Activated CD4-positive, alpha-beta T cell treated with anti-CD3 and anti-CD28 coated beads, Interleukin-2, amount 10 ng/mL, durations not matched to agents 7 days and 5 days (primary cell): ENCODE measurements around the gene OR8B4. TPM values are rescaled to one million over a fixed set of nuclear protein-coding genes. Genes with fewer than 3 reads are reported as not detected.
"Not testable (repeated sequence)": the region's sequence is repeated elsewhere in the genome, so short reads cannot be mapped to it uniquely, and the experiment has no call there.

Source experiments
- CTCF ChIA-PET: fragments of 350-600 bp; sonication (Branson Sonifier 250); formaldehyde crosslinking; loops from one replicate; lab custom pipeline; 2021; ENCODE audit warnings: antibody characterized with exemption; lab: Charles Lee
- POLR2A ChIA-PET: fragments of 350-600 bp; sonication (Branson Sonifier 250); formaldehyde crosslinking; loops from one replicate; lab custom pipeline; 2021; ENCODE audit warnings: antibody characterized with exemption; lab: Charles Lee
- DNase-seq: peaks from one replicate; pipeline ENCODE4 v3.0.0-alpha.2; 2020
- H3K27ac Mint-ChIP-seq: one replicate; pipeline ENCODE4 v1.8.0; 2021; ENCODE audit warnings: mild to moderate bottlenecking, moderate library complexity, mixed read lengths
- H3K27me3 Mint-ChIP-seq: one replicate; pipeline ENCODE4 v1.8.0; 2021; ENCODE audit warnings: mixed read lengths
- H3K36me3 Mint-ChIP-seq: one replicate; pipeline ENCODE4 v1.8.0; 2021; ENCODE audit warnings: low read depth, mixed read lengths
- H3K4me1 Mint-ChIP-seq: one replicate; pipeline ENCODE4 v1.8.0; 2021; ENCODE audit warnings: mixed read lengths
- H3K4me3 Mint-ChIP-seq: one replicate; pipeline ENCODE4 v1.8.0; 2021; ENCODE audit warnings: mild to moderate bottlenecking, moderate library complexity, mixed read lengths
- H3K9me3 Mint-ChIP-seq: one replicate; pipeline ENCODE4 v1.8.0; 2021; ENCODE audit warnings: mixed read lengths
- total RNA-seq, 2 experiments: library from RNA; stranded (reverse); gene quantifications; one replicate each; pipeline ENCODE4 v1.2.3, GENCODE V29; 2021

OR8B4 gene, protein sequence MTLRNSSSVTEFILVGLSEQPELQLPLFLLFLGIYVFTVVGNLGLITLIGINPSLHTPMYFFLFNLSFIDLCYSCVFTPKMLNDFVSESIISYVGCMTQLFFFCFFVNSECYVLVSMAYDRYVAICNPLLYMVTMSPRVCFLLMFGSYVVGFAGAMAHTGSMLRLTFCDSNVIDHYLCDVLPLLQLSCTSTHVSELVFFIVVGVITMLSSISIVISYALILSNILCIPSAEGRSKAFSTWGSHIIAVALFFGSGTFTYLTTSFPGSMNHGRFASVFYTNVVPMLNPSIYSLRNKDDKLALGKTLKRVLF
- not detected for total RNA-seq

DNA sequence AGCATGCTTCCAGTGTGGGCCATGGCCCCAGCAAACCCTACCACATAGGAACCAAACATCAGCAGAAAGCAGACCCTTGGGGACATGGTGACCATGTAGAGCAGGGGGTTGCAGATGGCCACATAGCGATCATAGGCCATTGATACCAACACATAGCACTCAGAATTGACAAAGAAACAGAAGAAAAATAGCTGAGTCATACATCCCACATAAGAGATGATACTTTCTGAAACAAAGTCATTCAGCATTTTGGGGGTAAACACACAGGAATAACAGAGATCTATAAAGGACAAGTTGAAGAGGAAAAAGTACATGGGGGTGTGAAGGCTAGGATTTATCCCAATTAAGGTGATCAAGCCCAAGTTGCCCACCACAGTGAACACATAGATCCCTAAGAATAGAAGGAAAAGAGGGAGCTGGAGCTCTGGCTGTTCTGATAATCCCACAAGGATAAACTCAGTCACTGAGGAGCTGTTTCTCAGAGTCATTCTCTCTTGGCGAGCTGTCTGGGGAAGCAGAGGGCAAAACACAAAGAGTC lies at the start of gene OR8B4:
Gene OR8B4 (minus strand): TSS at position 488 of the 538 bp plus-strand sequence. CDS start 0 bp downstream, at position 488.
- CTCF ChIA-PET: no interaction called here

DNA sequence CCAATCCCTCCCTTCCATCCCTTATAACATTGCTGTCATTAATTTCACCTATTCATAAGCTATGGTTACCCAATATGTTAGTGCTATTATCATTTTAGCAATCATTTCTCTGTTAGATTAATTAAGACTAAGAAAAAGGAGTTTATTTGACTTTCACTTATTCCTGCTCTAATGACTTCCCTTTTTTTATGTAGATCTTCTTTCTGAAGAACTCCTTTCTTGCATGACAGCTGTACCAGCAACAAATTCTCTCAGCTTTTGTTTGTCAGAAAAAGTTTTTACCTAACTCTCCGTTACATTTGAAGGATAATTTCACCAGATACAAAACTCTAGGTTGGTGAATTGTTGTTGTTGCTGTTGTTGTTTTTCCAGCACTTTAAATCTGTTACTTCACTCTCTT lies 49.4 kb upstream of the OR8B4 start:
- CTCF ChIA-PET: no interaction called here
- DNase-seq: no peak
- no peaks in the 10 kb centered on the region for H3K4me1 Mint-ChIP-seq
- H3K36me3 Mint-ChIP-seq: no peaks in the 10 kb centered on the region
- H3K9me3 Mint-ChIP-seq: no peaks in the 10 kb centered on the region
- POLR2A ChIA-PET: no interaction called here
- H3K27me3 Mint-ChIP-seq: peaks cover 9% of the 10 kb centered on the region
- H3K4me3 Mint-ChIP-seq: no peak overlapping the region
- H3K27ac Mint-ChIP-seq: no peak overlapping the region

More for the DNA sequence above, at the start of gene OR8B4:
- no peak within 1 kb of the TSS for H3K27ac Mint-ChIP-seq
- H3K4me3 Mint-ChIP-seq: no peak within 1 kb of the TSS
- no peaks in the 10 kb centered on the region for H3K4me1 Mint-ChIP-seq
- H3K27me3 Mint-ChIP-seq: peaks cover 2% of the 10 kb centered on the region
- POLR2A ChIA-PET: no interaction called here
- H3K9me3 Mint-ChIP-seq: no peaks in the 10 kb centered on the region
- H3K36me3 Mint-ChIP-seq: no peaks in the 10 kb centered on the region
- DNase-seq: no peak

DNA sequence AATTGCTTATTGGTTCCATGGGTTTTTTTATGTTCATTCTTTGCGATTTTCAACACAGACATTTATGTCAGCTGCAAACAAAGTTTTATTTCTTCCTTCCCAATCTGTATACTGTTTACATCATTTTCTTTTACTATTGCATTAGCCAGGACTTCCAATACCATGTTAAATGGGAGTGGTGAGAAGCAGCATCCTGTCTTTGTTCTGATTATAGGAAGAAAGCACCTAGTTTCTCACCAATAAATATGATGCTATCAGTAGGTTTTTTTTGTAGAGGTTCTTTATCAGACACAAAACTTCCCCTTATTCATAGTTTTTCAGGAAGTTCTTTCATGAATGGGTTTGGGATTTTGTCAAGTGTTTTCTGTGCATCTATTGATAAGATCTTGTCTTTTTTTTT lies 48.8 kb upstream of the OR8B4 start:
- DNase-seq: no peak
- Mint-ChIP-seq H3K4me3 (no peak overlapping the region), H3K27ac (no peak overlapping the region), H3K9me3 (no peaks in the 10 kb centered on the region), H3K4me1 (no peaks in the 10 kb centered on the region), H3K36me3 (no peaks in the 10 kb centered on the region), H3K27me3 (peaks cover 9% of the 10 kb centered on the region)
- ChIA-PET CTCF (no interaction called here), POLR2A (no interaction called here)

DNA sequence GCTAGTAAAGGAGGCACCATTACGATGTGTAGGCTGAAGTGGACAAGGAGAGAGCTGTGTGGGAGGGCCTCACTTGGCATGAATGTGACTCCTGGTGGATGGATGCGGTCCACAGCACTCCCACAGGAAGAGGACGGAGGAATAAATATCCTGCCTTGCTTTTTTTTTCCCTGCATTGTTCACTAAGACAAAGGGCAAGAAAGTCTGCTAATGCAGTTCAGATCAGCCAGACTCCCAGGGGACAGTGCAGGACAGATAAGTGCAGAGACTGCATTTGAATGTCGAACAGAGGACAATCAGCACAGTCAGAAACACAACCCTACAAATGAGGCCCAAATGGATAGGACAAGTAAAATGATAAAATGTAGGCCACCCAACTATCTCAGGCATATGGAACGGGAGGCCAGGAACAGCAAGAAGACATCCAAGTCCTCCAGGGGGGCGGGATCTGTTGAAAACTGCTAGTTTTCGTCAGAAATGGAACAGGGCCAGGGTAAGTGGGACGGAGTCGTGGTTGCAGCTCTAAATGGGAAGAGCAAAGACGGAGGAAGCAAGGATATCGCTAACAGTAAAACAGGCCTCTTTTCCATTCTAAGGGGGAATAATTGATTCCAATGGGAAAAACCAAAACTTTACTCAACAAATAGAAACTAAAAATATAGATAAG lies 46.0 kb upstream of the OR8B4 start:
- no peak overlapping the region for H3K4me3 Mint-ChIP-seq
- no peak overlapping the region for H3K27ac Mint-ChIP-seq
- POLR2A ChIA-PET: no interaction called here
- H3K9me3 Mint-ChIP-seq: no peaks in the 10 kb centered on the region
- H3K36me3 Mint-ChIP-seq: no peaks in the 10 kb centered on the region
- peaks cover 6% of the 10 kb centered on the region for H3K27me3 Mint-ChIP-seq
- CTCF ChIA-PET: interaction anchor here (0.7 kb wide), 1 partner anchor 105 kb away, joined by 3 read pairs; no protein-coding TSS in a partner anchor
- DNase-seq: no peak
- H3K4me1 Mint-ChIP-seq: no peaks in the 10 kb centered on the region

DNA sequence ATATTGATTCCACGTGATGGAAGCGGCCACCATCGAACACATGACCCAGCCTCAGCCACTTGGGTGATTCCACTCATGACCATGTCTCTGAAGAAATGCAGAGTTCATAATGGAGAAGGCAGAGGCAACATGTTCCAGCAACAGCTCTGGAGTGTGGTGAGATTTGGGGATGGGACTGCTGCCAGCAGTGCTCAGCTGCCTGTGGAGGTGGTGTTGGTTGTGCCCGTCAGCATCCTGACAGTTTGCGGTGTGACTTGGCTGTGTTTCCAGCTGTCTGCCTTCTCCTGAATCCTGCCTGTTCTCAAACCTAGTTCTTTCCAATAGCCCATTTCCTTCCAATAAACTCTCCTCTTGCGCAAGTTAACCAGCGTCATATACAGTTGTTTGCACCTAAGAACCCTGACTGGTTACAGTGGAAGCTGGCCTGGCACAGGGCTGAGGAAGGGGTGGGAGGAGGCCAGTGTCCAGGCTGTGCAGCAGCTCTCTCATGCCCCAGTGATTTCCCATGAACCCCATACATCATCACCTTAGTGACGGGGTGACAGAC lies 42.8 kb upstream of the OR8B4 start:
- Mint-ChIP-seq H3K27me3 (no peaks in the 10 kb centered on the region), H3K9me3 (no peaks in the 10 kb centered on the region), H3K4me3 (no peak overlapping the region), H3K27ac (no peak overlapping the region), H3K36me3 (no peaks in the 10 kb centered on the region), H3K4me1 (no peaks in the 10 kb centered on the region)
- CTCF ChIA-PET: no interaction called here
- POLR2A ChIA-PET: no interaction called here
- no peak for DNase-seq

GRCh38 chr11:124465368-124465767 lies 40.7 kb upstream of the OR8B4 start:
- ChIA-PET CTCF (interaction anchor here (0.7 kb wide), 1 partner anchor 18 kb away, joined by 3 read pairs; no protein-coding TSS in a partner anchor), POLR2A (no interaction called here)
- H3K27me3 Mint-ChIP-seq: no peaks in the 10 kb centered on the region
- no peaks in the 10 kb centered on the region for H3K4me1 Mint-ChIP-seq
- H3K4me3 Mint-ChIP-seq: no peak overlapping the region
- H3K27ac Mint-ChIP-seq: no peak overlapping the region
- no peak for DNase-seq
- H3K36me3 Mint-ChIP-seq: no peaks in the 10 kb centered on the region
- no peaks in the 10 kb centered on the region for H3K9me3 Mint-ChIP-seq

GRCh38 chr11:124463990-124464389 lies 39.3 kb upstream of the OR8B4 start:
- no peak for DNase-seq
- Mint-ChIP-seq H3K27me3 (no peaks in the 10 kb centered on the region), H3K9me3 (no peaks in the 10 kb centered on the region), H3K36me3 (no peaks in the 10 kb centered on the region), H3K4me1 (no peaks in the 10 kb centered on the region), H3K27ac (no peak overlapping the region), H3K4me3 (no peak overlapping the region)
- ChIA-PET CTCF (no interaction called here), POLR2A (no interaction called here)

DNA sequence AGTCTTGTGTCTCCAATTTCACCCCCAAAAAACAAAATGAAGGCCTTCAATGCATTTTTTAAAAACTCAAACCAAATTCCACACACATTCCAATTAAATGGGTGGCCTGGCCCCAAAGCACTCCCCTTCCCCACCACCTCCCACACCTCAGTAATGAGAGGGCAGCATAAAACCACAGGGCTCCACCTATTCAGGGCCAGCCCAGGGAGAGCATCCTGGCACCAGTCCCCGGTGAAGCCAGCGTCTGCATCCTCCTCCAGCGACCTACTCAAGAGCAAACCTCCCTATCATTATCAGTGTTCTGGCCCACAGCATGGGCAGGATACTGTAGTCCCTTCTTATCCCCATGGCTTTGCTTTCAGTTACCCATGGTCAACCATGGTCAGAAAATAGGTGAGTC lies 38.7 kb upstream of the OR8B4 start:
- Mint-ChIP-seq H3K4me1 (no peaks in the 10 kb centered on the region), H3K4me3 (no peak overlapping the region), H3K27ac (no peak overlapping the region), H3K36me3 (no peaks in the 10 kb centered on the region), H3K9me3 (no peaks in the 10 kb centered on the region), H3K27me3 (no peaks in the 10 kb centered on the region)
- ChIA-PET POLR2A (no interaction called here), CTCF (no interaction called here)
- no peak for DNase-seq

DNA sequence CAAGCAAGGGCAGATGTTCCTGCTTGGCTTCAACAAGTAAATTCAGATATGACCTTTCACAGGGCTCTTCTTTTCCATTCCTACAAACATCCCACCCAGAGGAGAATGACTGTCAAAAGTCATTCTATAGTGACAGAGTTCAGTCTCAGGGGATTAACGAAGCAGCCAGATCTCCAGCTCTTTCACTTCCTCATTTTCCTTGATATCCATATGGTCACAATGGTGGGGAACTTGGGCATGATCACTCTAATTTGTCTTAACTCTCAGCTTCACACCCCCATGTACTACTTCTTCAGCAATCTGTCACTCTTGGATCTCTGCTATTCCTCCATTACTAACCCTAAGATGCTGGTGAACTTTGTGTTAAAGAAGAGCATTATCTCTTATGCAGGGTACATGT lies 35.8 kb upstream of the OR8B4 start:
- ChIA-PET CTCF (no interaction called here), POLR2A (no interaction called here)
- H3K27ac Mint-ChIP-seq: no peak overlapping the region
- no peaks in the 10 kb centered on the region for H3K36me3 Mint-ChIP-seq
- DNase-seq: no peak
- no peak overlapping the region for H3K4me3 Mint-ChIP-seq
- no peaks in the 10 kb centered on the region for H3K27me3 Mint-ChIP-seq
- no peaks in the 10 kb centered on the region for H3K4me1 Mint-ChIP-seq
- no peaks in the 10 kb centered on the region for H3K9me3 Mint-ChIP-seq

DNA sequence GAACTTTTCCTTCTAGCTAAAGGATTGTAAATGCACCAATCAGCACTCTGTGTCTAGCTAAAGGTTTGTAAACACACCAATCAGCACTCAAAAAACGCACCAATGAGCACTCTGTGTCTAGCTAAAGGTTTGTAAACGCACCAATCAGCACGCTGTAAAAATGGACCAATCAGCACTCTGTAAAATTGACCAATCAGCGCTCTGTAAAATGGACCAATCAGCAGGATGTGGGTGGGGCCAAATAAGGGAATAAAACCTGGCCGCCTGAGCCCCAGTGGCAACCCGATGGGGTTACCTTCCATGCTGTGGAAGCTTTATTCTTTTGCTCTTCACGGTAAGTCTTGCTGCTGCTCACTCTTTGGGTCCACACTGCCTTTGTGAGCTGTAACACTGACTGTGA lies 34.7 kb upstream of the OR8B4 start:
- not testable (repeated sequence) for H3K4me1 Mint-ChIP-seq

GRCh38 chr11:124454552-124454951 lies 29.9 kb upstream of the OR8B4 start:
- Mint-ChIP-seq H3K36me3 (no peaks in the 10 kb centered on the region), H3K4me1 (no peaks in the 10 kb centered on the region), H3K9me3 (no peaks in the 10 kb centered on the region), H3K27me3 (peaks cover 10% of the 10 kb centered on the region), H3K4me3 (no peak overlapping the region), H3K27ac (no peak overlapping the region)
- POLR2A ChIA-PET: no interaction called here
- CTCF ChIA-PET: no interaction called here
- DNase-seq: no peak

More for the DNA sequence above, 34.7 kb upstream of the OR8B4 start:
- H3K36me3 Mint-ChIP-seq, DNase-seq, H3K9me3 Mint-ChIP-seq, H3K4me3 Mint-ChIP-seq, H3K27ac Mint-ChIP-seq, POLR2A ChIA-PET, H3K27me3 Mint-ChIP-seq: not testable (repeated sequence)
- CTCF ChIA-PET: interaction anchor here (0.6 to 1.1 kb wide), 2 partner anchors 50 to 200 kb away, joined by 3 read pairs; no protein-coding TSS in a partner anchor

GRCh38 chr11:124446916-124447315 lies 22.2 kb upstream of the OR8B4 start:
- H3K27me3 Mint-ChIP-seq: peaks cover 3% of the 10 kb centered on the region
- ChIA-PET CTCF (no interaction called here), POLR2A (no interaction called here)
- DNase-seq: no peak
- H3K27ac Mint-ChIP-seq: no peak overlapping the region
- no peaks in the 10 kb centered on the region for H3K36me3 Mint-ChIP-seq
- H3K4me1 Mint-ChIP-seq: no peaks in the 10 kb centered on the region
- no peak overlapping the region for H3K4me3 Mint-ChIP-seq
- no peaks in the 10 kb centered on the region for H3K9me3 Mint-ChIP-seq

GRCh38 chr11:124445646-124446150 lies 21.0 kb upstream of the OR8B4 start, which contains the start of gene OR8B8:
Gene OR8B8, minus strand, starts transcription at chr11:124445696. Its CDS starts 4,611 bp downstream, at chr11:124441085.
- DNase-seq: no peak
- Mint-ChIP-seq H3K9me3 (no peaks in the 10 kb centered on the region), H3K27me3 (peaks cover 3% of the 10 kb centered on the region), H3K4me3 (no peak within 1 kb of the TSS), H3K27ac (no peak within 1 kb of the TSS), H3K36me3 (no peaks in the 10 kb centered on the region), H3K4me1 (no peaks in the 10 kb centered on the region)
- POLR2A ChIA-PET: no interaction called here
- CTCF ChIA-PET: interaction anchor here (0.6 kb wide), 1 partner anchor 12 kb away, joined by 3 read pairs; no protein-coding TSS in a partner anchor
